CD14-positive monocyte (primary cell): ENCODE results near the gene DIAPH2. TPM values are rescaled to one million over a fixed set of nuclear protein-coding genes. Genes with fewer than 3 reads are reported as not detected.
A peak's percentile ranks its signal among the peaks of the same experiment; 100 is the strongest.

ENCODE experiments used
- DNase-seq, 3 donors: peaks; one replicate each; pipeline ENCODE4 v3.0.0-alpha.2; 2011 to 2022
- H2AFZ ChIP-seq: 2 replicates; pipeline ENCODE4 v1.6.0; 2012; ENCODE audit warnings: mild to moderate bottlenecking, low read depth, low read length, inconsistent platforms; ENCODE audit not compliant: insufficient read depth, poor library complexity, severe bottlenecking
- H3K27ac ChIP-seq, 2 donors: 1 replicate in 1 of 2; 2 replicates in 1 of 2; pipeline ENCODE4 v1.5.1; 2012 to 2013; ENCODE audit warnings: low read length in 2 of 2, control low read depth in 1 of 2, inconsistent platforms in 1 of 2, low read depth in 1 of 2, mild to moderate bottlenecking in 1 of 2
- H3K27me3 ChIP-seq, 2 donors: one replicate each; pipeline versions ENCODE4 v1.6.0 to v1.6.1; 2011 to 2013; ENCODE audit warnings: low read length in 2 of 2; ENCODE audit not compliant: control insufficient read depth in 2 of 2, insufficient read depth in 2 of 2
- H3K36me3 ChIP-seq, 2 donors: replicated peaks in 1 of 2; 1 replicate in 1 of 2; 2 replicates in 1 of 2; pipeline versions ENCODE4 v1.5.1 to v1.6.1; 2012 to 2013; ENCODE audit warnings: low read length in 2 of 2, control low read depth in 1 of 2, inconsistent platforms in 1 of 2, mild to moderate bottlenecking in 1 of 2; ENCODE audit not compliant: insufficient read depth in 2 of 2, control insufficient read depth in 1 of 2
- H3K4me1 ChIP-seq, 2 donors: 1 replicate in 1 of 2; 2 replicates in 1 of 2; pipeline versions ENCODE4 v1.5.1 to v1.6.1; 2012 to 2013; ENCODE audit warnings: low read length in 2 of 2, control low read depth in 1 of 2, inconsistent platforms in 1 of 2, mild to moderate bottlenecking in 1 of 2, moderate library complexity in 1 of 2; ENCODE audit not compliant: insufficient read depth in 2 of 2, control insufficient read depth in 1 of 2
- H3K4me2 ChIP-seq: replicated peaks from 2 replicates; pipeline ENCODE3; 2012; ENCODE audit warnings: low read length, moderate library complexity, mild to moderate bottlenecking; ENCODE audit not compliant: poor library complexity, severe bottlenecking; ENCODE audit errors: extremely low read depth
- H3K4me3 ChIP-seq, 3 experiments: fragments of 200-600 bp in 1 of 3; sonication (generic) in 1 of 3; replicated peaks in 1 of 3; 1 replicate in 2 of 3; 2 replicates in 1 of 3; pipeline ENCODE4 v1.5.1; 2011 to 2013; ENCODE audit warnings: low read length in 3 of 3, mild to moderate bottlenecking in 3 of 3, control low read depth in 2 of 3, low read depth in 2 of 3, inconsistent platforms in 1 of 3, moderate library complexity in 1 of 3
- H3K79me2 ChIP-seq: 2 replicates; pipeline ENCODE4 v1.6.0; 2012; ENCODE audit warnings: mild to moderate bottlenecking, control low read depth, inconsistent platforms, low read length, moderate library complexity; ENCODE audit not compliant: insufficient read depth
- H3K9ac ChIP-seq: 2 replicates; pipeline ENCODE4 v1.6.0; 2017; ENCODE audit warnings: low read length, mild to moderate bottlenecking; ENCODE audit not compliant: insufficient read depth, poor library complexity, severe bottlenecking
- H3K9me3 ChIP-seq, 2 donors: replicated peaks in 1 of 2; 1 replicate in 1 of 2; 2 replicates in 1 of 2; pipeline versions ENCODE4 v1.5.1 to v1.6.1; 2012 to 2013; ENCODE audit warnings: low read length in 2 of 2, control low read depth in 1 of 2; ENCODE audit not compliant: control insufficient read depth in 1 of 2, insufficient read depth in 1 of 2
- H4K20me1 ChIP-seq: 2 replicates; pipeline ENCODE4 v1.6.0; 2012; ENCODE audit warnings: mild to moderate bottlenecking, low read length, control low read depth, moderate library complexity; ENCODE audit not compliant: insufficient read depth
- H3K27ac Mint-ChIP-seq, 7 donors: one replicate each; pipeline ENCODE4 v1.8.0; 2020; ENCODE audit warnings: mild to moderate bottlenecking in 7 of 7, mixed read lengths in 7 of 7, moderate library complexity in 6 of 7, inconsistent platforms in 2 of 7
- H3K27me3 Mint-ChIP-seq, 3 donors: one replicate each; pipeline ENCODE4 v1.8.0; 2021 to 2022; ENCODE audit warnings: low read depth in 3 of 3, mild to moderate bottlenecking in 3 of 3, mixed read lengths in 3 of 3, moderate library complexity in 3 of 3, inconsistent platforms in 1 of 3
- H3K36me3 Mint-ChIP-seq, 2 donors: one replicate each; pipeline ENCODE4 v1.8.0; 2020; ENCODE audit warnings: mixed read lengths in 2 of 2, inconsistent platforms in 1 of 2, mild to moderate bottlenecking in 1 of 2
- H3K4me1 Mint-ChIP-seq: one replicate; pipeline ENCODE4 v1.8.0; 2020; ENCODE audit warnings: mild to moderate bottlenecking, mixed read lengths
- H3K4me3 Mint-ChIP-seq, 2 donors: one replicate each; pipeline ENCODE4 v1.8.0; 2020; ENCODE audit warnings: mild to moderate bottlenecking in 2 of 2, mixed read lengths in 2 of 2, moderate library complexity in 1 of 2
- H3K9me3 Mint-ChIP-seq, 7 donors: one replicate each; pipeline ENCODE4 v1.8.0; 2020 to 2022; ENCODE audit warnings: mixed read lengths in 7 of 7, mild to moderate bottlenecking in 6 of 7, moderate library complexity in 6 of 7, inconsistent platforms in 2 of 7
- WGBS: methylation state at CpG from one replicate; pipeline ENCODE4 v1.1.5; 2013; ENCODE audit warnings: missing lambda C conversion rate; ENCODE audit not compliant: insufficient coverage; 5-methylcytosine and 5-hydroxymethylcytosine counted together
- intact Hi-C, 2 donors: fragments of 100-400 bp; cut with micrococcal nuclease; formaldehyde crosslinking; loops; one replicate each; pipeline versions ENCODE4 v1.15.0 to v1.15.1; 2023
- polyA plus RNA-seq, 3 donors: library from polyadenylated mRNA; depleted of rRNA in 1 of 3; unstranded in 2 of 3; stranded (reverse) in 1 of 3; fragments of 300-500 nt in 2 of 3; fragments of >200 nt in 1 of 3; fragmentation: Illumina TruSeq in 2 of 3; gene quantifications; 1 replicate in 2 of 3; 2 replicates in 1 of 3; pipeline ENCODE4 v1.2.3, GENCODE V29; 2012 to 2021
- TF ChIP-seq, protein P1 (sequence below): fragments of 200-600 bp; IDR thresholded peaks from one replicate; pipeline ENCODE4 v1.8.0; 2022; ENCODE audit warnings: antibody characterized with exemption, mild to moderate bottlenecking

Gene DIAPH2
- polyA plus RNA-seq, 3 donors = 9.5 to 20.5 (median 11.4) TPM

DNA sequence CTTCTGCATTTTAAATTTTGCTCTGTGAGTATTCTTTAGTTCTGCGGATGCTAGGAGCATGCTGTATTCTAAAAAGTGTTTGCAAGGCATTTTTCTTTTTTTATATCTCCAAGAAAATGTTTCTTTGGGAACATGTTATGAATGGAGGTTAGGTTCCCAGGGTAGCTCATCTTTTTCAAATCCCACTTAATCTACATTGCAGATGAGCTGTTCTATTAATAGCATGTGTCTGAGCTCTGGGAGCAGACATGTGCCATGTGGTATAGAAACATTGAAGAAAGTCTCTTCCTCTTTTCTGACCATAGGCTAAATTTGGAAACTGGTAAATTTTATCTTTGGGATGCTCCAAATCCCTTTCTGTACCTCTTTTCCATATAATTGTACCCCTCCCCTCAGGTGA is 23.2 kb downstream of the DIAPH2 start:
- Mint-ChIP-seq H3K4me1 (peaks cover 41% of the 10 kb centered on the region), H3K9me3 (no peaks in the 10 kb centered on the region), H3K4me3 (no peak overlapping the region), H3K27ac (peak overlapping the region in 2 of 7 donors; percentile 9 to 25), H3K36me3 (no peaks in the 10 kb centered on the region), H3K27me3 (peaks cover 0 to 3% (median 0%) of the 10 kb centered on the region in 3 donors)
- Histone ChIP-seq H3K9me3 (no peaks in the 10 kb centered on the region), H2AFZ (no peak overlapping the region), H3K27me3 (no peaks in the 10 kb centered on the region), H3K9ac (no peak overlapping the region), H3K79me2 (peaks cover 89% of the 10 kb centered on the region), H3K4me1 (peaks cover 8 to 14% of the 10 kb centered on the region in 2 donors), H3K4me3 (no peak overlapping the region), H3K36me3 (no peaks in the 10 kb centered on the region), H4K20me1 (peaks cover 82% of the 10 kb centered on the region), H3K4me2 (peak overlapping the region; percentile 3), H3K27ac (no peak overlapping the region)
- no peak for DNase-seq
- WGBS = no CpG with 5 or more reads among the region's 1 CpG
- TF ChIP-seq, protein P1, sequence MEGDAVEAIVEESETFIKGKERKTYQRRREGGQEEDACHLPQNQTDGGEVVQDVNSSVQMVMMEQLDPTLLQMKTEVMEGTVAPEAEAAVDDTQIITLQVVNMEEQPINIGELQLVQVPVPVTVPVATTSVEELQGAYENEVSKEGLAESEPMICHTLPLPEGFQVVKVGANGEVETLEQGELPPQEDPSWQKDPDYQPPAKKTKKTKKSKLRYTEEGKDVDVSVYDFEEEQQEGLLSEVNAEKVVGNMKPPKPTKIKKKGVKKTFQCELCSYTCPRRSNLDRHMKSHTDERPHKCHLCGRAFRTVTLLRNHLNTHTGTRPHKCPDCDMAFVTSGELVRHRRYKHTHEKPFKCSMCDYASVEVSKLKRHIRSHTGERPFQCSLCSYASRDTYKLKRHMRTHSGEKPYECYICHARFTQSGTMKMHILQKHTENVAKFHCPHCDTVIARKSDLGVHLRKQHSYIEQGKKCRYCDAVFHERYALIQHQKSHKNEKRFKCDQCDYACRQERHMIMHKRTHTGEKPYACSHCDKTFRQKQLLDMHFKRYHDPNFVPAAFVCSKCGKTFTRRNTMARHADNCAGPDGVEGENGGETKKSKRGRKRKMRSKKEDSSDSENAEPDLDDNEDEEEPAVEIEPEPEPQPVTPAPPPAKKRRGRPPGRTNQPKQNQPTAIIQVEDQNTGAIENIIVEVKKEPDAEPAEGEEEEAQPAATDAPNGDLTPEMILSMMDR = no peak
- intact Hi-C loops = no loop called here

- no peak for DNase-seq
- Mint-ChIP-seq H3K4me1 (peaks cover 26% of the 10 kb centered on the region), H3K36me3 (no peaks in the 10 kb centered on the region), H3K27ac (no peak overlapping the region), H3K27me3 (peaks cover 0 to 3% (median 0%) of the 10 kb centered on the region in 3 donors), H3K9me3 (no peaks in the 10 kb centered on the region), H3K4me3 (no peak overlapping the region)
- Histone ChIP-seq H3K4me1 (peaks cover 8 to 14% of the 10 kb centered on the region in 2 donors), H3K9me3 (no peaks in the 10 kb centered on the region), H2AFZ (no peak overlapping the region), H3K27ac (no peak overlapping the region), H4K20me1 (peaks cover 82% of the 10 kb centered on the region), H3K4me3 (no peak overlapping the region), H3K4me2 (no peak overlapping the region), H3K79me2 (peaks cover 88% of the 10 kb centered on the region), H3K27me3 (no peaks in the 10 kb centered on the region), H3K9ac (no peak overlapping the region), H3K36me3 (no peaks in the 10 kb centered on the region)
- intact Hi-C loops = no loop called here
- WGBS = no CpG with 5 or more reads among the region's 2 CpGs
- TF ChIP-seq, protein P1 = no peak
These were observed 25.4 kb downstream of the DIAPH2 start for GRCh38 chrX:96710031-96710430.
